Prostate gland (tissue), 2 donors: ENCODE results near the gene RABGGTA. TPM values are rescaled to one million over a fixed set of nuclear protein-coding genes. Genes with fewer than 3 reads are reported as not detected.
A peak's percentile ranks its signal among the peaks of the same experiment; 100 is the strongest.

Experiments
- DNase-seq: peaks from one replicate; pipeline ENCODE4 v3.0.0-alpha.2; 2019; ENCODE audit warnings: low spot score
- H3K27ac ChIP-seq, 2 donors: fragments of 200-600 bp; sonication (generic); 2 replicates each; pipeline ENCODE4 v1.5.1; 2017 to 2019
- H3K27me3 ChIP-seq: fragments of 200-600 bp; sonication (generic); replicated peaks from 2 replicates; pipeline ENCODE4 v1.5.1; 2019; ENCODE audit not compliant: insufficient read depth
- H3K36me3 ChIP-seq, 2 donors: fragments of 200-600 bp; sonication (generic); 1 replicate in 1 of 2; 2 replicates in 1 of 2; pipeline versions ENCODE4 v1.5.1 to v1.8.1; 2017 to 2019
- H3K4me1 ChIP-seq: fragments of 200-600 bp; sonication (generic); replicated peaks from 2 replicates; pipeline ENCODE4 v1.5.1; 2019
- H3K4me3 ChIP-seq, 2 donors: fragments of 200-600 bp; sonication (generic); 2 replicates each; pipeline ENCODE4 v1.5.1; 2017 to 2019
- H3K9me3 ChIP-seq: fragments of 200-600 bp; sonication (generic); 2 replicates; pipeline ENCODE4 v1.5.1; 2017
- CTCF ChIP-seq, 4 experiments: fragments of 200-600 bp in 2 of 4; fragments of 450-650 bp in 2 of 4; sonication (generic) in 2 of 4; IDR thresholded peaks; 1 replicate in 3 of 4; 2 replicates in 1 of 4; pipeline ENCODE4 v1.5.1; 2016 to 2019; ENCODE audit warnings: antibody characterized with exemption in 4 of 4, mild to moderate bottlenecking in 2 of 4, moderate library complexity in 2 of 4
- POLR2A ChIP-seq: fragments of 450-650 bp; IDR thresholded peaks from one replicate; pipeline ENCODE4 v1.6.1; 2016; ENCODE audit warnings: antibody characterized with exemption, mild to moderate bottlenecking
- POLR2AphosphoS5 ChIP-seq: sonication (generic); formaldehyde crosslinking; IDR thresholded peaks from one replicate; pipeline ENCODE4 v1.6.1; 2017; ENCODE audit warnings: antibody characterized with exemption
- WGBS: methylation state at CpG from one replicate; pipeline ENCODE4 v1.1.5; 2018; 5-methylcytosine and 5-hydroxymethylcytosine counted together
- intact Hi-C: fragments of 100-400 bp; cut with DNase I; formaldehyde crosslinking; loops from one replicate; pipeline ENCODE4 v1.14.2; 2022
- total RNA-seq, 2 donors: library from RNA; depleted of rRNA; stranded (reverse); fragments of >200 nt; gene quantifications; one replicate each; pipeline ENCODE4 v1.1.0, GENCODE V29; 2016

The RABGGTA gene
- total RNA-seq, 2 donors from 2014 or later, result 45.5 to 63.5 TPM

- no peak for DNase-seq
- Histone ChIP-seq H3K9me3 (no peaks in the 10 kb centered on the region), H3K4me3 (no peak overlapping the region), H3K36me3 (peaks cover 3 to 6% of the 10 kb centered on the region in 2 donors), H3K27ac (no peak overlapping the region), H3K27me3 (no peaks in the 10 kb centered on the region), H3K4me1 (peaks cover 21% of the 10 kb centered on the region)
- TF ChIP-seq CTCF (IDR thresholded peaks at IDR 0.05) (no peak), POLR2A (no peak), POLR2AphosphoS5 (no peak)
- WGBS, result 92% methylated on average over 5 of the region's 5 CpGs
- intact Hi-C loops, result no loop called here
These were observed 35.4 kb downstream of the RABGGTA start for GRCh38 chr14:24235804-24236688.

DNA sequence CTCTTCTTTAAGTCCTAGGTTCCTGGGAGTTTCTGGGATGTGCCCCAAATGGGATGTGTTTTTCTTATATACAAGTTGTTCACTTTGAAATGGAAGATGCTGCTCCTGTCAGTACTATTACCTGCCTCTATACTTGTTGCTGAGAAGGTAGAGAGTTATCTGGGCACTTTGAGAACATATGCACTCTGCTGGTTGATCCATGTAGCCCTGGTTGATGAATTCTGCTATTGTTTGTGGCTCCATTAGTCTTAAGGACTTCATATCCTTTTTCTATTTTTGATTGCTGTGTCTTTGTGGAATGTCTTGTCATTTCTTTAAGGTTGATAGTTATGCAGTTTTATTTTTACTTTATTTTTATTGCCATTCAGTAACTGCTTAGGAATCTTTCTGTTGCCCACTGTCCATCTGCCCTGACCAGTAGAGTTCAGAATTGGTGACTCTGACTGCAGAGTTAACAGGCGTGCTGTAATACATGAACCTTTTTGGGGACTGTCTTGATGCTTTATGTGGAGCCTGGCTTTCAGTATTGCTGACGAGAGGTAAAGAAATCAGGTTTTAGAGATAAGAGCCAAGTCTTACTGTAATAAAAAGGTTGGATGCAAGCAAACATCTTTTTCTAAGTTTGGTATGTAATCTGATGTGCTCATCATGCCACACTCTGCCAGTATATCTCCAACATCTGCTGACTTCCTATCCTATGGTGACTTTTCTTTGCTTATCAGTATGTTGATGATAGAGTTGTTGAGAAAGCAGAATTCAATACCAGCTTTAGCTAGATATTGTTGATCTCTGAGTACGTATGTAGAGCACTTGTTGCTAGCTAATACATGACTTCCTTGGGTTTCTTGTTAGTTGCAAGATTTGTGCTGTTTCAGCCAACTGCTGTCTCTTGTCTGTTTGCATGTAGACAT lies 37.0 kb downstream of the RABGGTA start:
- Histone ChIP-seq H3K4me1 (peaks cover 7% of the 10 kb centered on the region), H3K36me3 (peaks cover 3 to 6% of the 10 kb centered on the region in 2 donors), H3K27me3 (no peaks in the 10 kb centered on the region), H3K4me3 (no peak overlapping the region), H3K27ac (no peak overlapping the region), H3K9me3 (no peaks in the 10 kb centered on the region)
- no peak for DNase-seq
- intact Hi-C loops, result no loop called here
- no peak for TF ChIP-seq POLR2AphosphoS5
- WGBS, result 86% methylated on average over 3 of the region's 3 CpGs

- peaks cover 7% of the 10 kb centered on the region for H3K4me1 ChIP-seq
- peak overlapping the region; percentile 83 to 88 for H3K27ac ChIP-seq
- peaks cover 3 to 6% of the 10 kb centered on the region in 2 donors for H3K36me3 ChIP-seq
- H3K9me3 ChIP-seq, result no peaks in the 10 kb centered on the region
- no peak for TF ChIP-seq POLR2AphosphoS5
- TF ChIP-seq CTCF (IDR thresholded peaks at IDR 0.05), result no peak
- no peak for TF ChIP-seq POLR2A
- no peak for DNase-seq
- H3K27me3 ChIP-seq, result no peaks in the 10 kb centered on the region
- peak overlapping the region; percentile 71 to 72 for H3K4me3 ChIP-seq
- WGBS, result 58% methylated on average over 2 of the region's 2 CpGs
- intact Hi-C loops, result no loop called here
These were observed 37.9 kb downstream of the RABGGTA start for GRCh38 chr14:24233538-24233866.

- DNase-seq, result no peak
- TF ChIP-seq POLR2AphosphoS5 (peak; percentile 69), CTCF (IDR thresholded peaks at IDR 0.05) (peak in 1 of 4 experiments; percentile 3), POLR2A (peak; percentile 25)
- intact Hi-C loops, result no loop called here
- no peaks in the 10 kb centered on the region for H3K9me3 ChIP-seq
- peaks cover 7% of the 10 kb centered on the region for H3K4me1 ChIP-seq
- WGBS, result 3% methylated on average over 38 of the region's 38 CpGs
- H3K36me3 ChIP-seq, result peaks cover 3 to 6% of the 10 kb centered on the region in 2 donors
- no peaks in the 10 kb centered on the region for H3K27me3 ChIP-seq
- H3K4me3 ChIP-seq, result peak within 1 kb of the TSS; percentile 71 to 72
- peak within 1 kb of the TSS; percentile 83 to 88 for H3K27ac ChIP-seq
These were observed 38.5 kb downstream of the RABGGTA start, which contains the start of gene GMPR2 for GRCh38 chr14:24232645-24233537. Gene GMPR2, plus strand, starts transcription at chr14:24232929. Its CDS starts 325 bp downstream, at chr14:24233254.
